ENCODE data around the gene IGSF8. TPM values are rescaled to one million over a fixed set of nuclear protein-coding genes. Genes with fewer than 3 reads are reported as not detected.

The IGSF8 gene
- total RNA-seq, 1 experiment from 2014 or later: 35.6 TPM

GRCh38 chr1:160130486-160130885, 32.1 kb upstream of the IGSF8 start:
- Histone ChIP-seq H3K4me3 (replicated peaks in 1 of 2; ENCODE audit: low read depth in 1 of 2, low read length in 2 of 2) (no peak overlapping the region), H3K9me3 (ENCODE audit: control insufficient read depth in 1 of 2, insufficient read depth in 1 of 2, low read depth in 1 of 2, low read length in 2 of 2) (no peaks in the 10 kb centered on the region), H4K20me1 (ENCODE audit: insufficient read depth) (no peaks in the 10 kb centered on the region), H3K27me3 (ENCODE audit: insufficient read depth, low read length) (no peaks in the 10 kb centered on the region), H2AFZ (ENCODE audit: low read depth, low read length, poor library complexity, severe bottlenecking) (no peak overlapping the region), H3K27ac (ENCODE audit: low read depth, low read length) (no peak overlapping the region), H3K4me2 (ENCODE audit: low read length) (no peak overlapping the region), H3K4me1 (ENCODE audit: control insufficient read depth in 1 of 2, insufficient read depth in 2 of 2, low read length in 2 of 2) (peaks cover 5 to 15% of the 10 kb centered on the region in 2 experiments), H3K79me2 (ENCODE audit: insufficient read depth, low read length) (no peaks in the 10 kb centered on the region), H3K36me3 (ENCODE audit: control insufficient read depth in 1 of 2, insufficient read depth in 2 of 2, low read length in 2 of 2) (no peaks in the 10 kb centered on the region), H3K9me2 (ENCODE audit: insufficient read depth) (no peaks in the 10 kb centered on the region), H3K9ac (ENCODE audit: low read length) (no peak overlapping the region)
- ChIA-PET POLR2A (no interaction called here), RAD21 (ENCODE audit: low non-redundant PET in 1 of 2, low total read pairs in 2 of 2, uncharacterized antibody in 2 of 2, unreplicated experiment in 2 of 2) (no interaction called here), CTCF (no interaction called here)
- TF ChIP-seq FOSL1 (IDR thresholded peaks at IDR 0.05; ENCODE audit: low read depth) (no peak), ZNF274 (IDR thresholded peaks at IDR 0.05; ENCODE audit: low read depth, low read length) (no peak), YY1 (IDR thresholded peaks at IDR 0.05; ENCODE audit: extremely low read depth, insufficient replicate concordance, low read depth, low read length) (no peak), SP1 (IDR thresholded peaks at IDR 0.05; ENCODE audit: low read depth) (no peak), CBX3 (IDR thresholded peaks at IDR 0.05; ENCODE audit: low read depth) (no peak), ATF3 (IDR thresholded peaks at IDR 0.05) (no peak), JUND (IDR thresholded peaks at IDR 0.05) (no peak), ZBTB33 (IDR thresholded peaks at IDR 0.05; ENCODE audit: extremely low read depth, insufficient replicate concordance, low read length) (no peak), POLR2A (IDR thresholded peaks at IDR 0.05; ENCODE audit: borderline replicate concordance, extremely low read depth, insufficient read depth, insufficient read length) (no peak), SIN3A (IDR thresholded peaks at IDR 0.05; ENCODE audit: low read depth) (no peak), EGR1 (IDR thresholded peaks at IDR 0.05; ENCODE audit: low read depth) (no peak), REST (IDR thresholded peaks at IDR 0.05; ENCODE audit: low read depth) (no peak), MAX (IDR thresholded peaks at IDR 0.05) (no peak), ZFX (IDR thresholded peaks at IDR 0.05) (no peak), CEBPB (IDR thresholded peaks at IDR 0.05; ENCODE audit: low read depth) (no peak), CTCF (IDR thresholded peaks at IDR 0.05 in 2 of 3, conservative IDR thresholded peaks at IDR 0.05 in 1 of 3; ENCODE audit: borderline replicate concordance in 1 of 3, insufficient read depth in 1 of 3, low read depth in 2 of 3, low read length in 2 of 3) (no peak), RAD21 (IDR thresholded peaks at IDR 0.05; ENCODE audit: low read depth) (no peak), ELF1 (IDR thresholded peaks at IDR 0.05; ENCODE audit: borderline replicate concordance, low read depth) (no peak), TCF7L2 (IDR thresholded peaks at IDR 0.05; ENCODE audit: borderline replicate concordance, extremely low read depth, insufficient read depth, insufficient read length) (no peak)
- intact Hi-C loops (cut with micrococcal nuclease): no loop called here
- no TSS peak for BruUV-seq (replicated peaks)
- DNase-seq (ENCODE audit: low read depth, low spot score) (no peak), ATAC-seq (no peak)
